ENCODE results near the gene SV2A.
"Not testable (repeated sequence)": the region's sequence is repeated elsewhere in the genome, so short reads cannot be mapped to it uniquely, and the experiment has no call there.

SV2A gene

GRCh38 chr1:149949911-149950310, 32.3 kb upstream of the SV2A start:
- no peak for DNase-seq (ENCODE audit: low read depth)
- H3K4me3 ChIP-seq (ENCODE audit: low read depth, low read length) = no peak overlapping the region
- no peak for TF ChIP-seq CTCF (IDR thresholded peaks at IDR 0.05; ENCODE audit: control insufficient read depth, extremely low read depth, insufficient read depth)

GRCh38 chr1:149945206-149945605, 27.6 kb upstream of the SV2A start:
- no peak for TF ChIP-seq CTCF (IDR thresholded peaks at IDR 0.05; ENCODE audit: control insufficient read depth, extremely low read depth, insufficient read depth)
- no peak overlapping the region for H3K4me3 ChIP-seq (ENCODE audit: low read depth, low read length)
- no peak for DNase-seq (ENCODE audit: low read depth)

GRCh38 chr1:149942885-149943284, 25.2 kb upstream of the SV2A start:
- TF ChIP-seq CTCF (IDR thresholded peaks at IDR 0.05; ENCODE audit: control insufficient read depth, extremely low read depth, insufficient read depth) = no peak
- no peak for DNase-seq (ENCODE audit: low read depth)
- no peak overlapping the region for H3K4me3 ChIP-seq (ENCODE audit: low read depth, low read length)

GRCh38 chr1:149942207-149942606, 24.6 kb upstream of the SV2A start:
- TF ChIP-seq CTCF (IDR thresholded peaks at IDR 0.05; ENCODE audit: control insufficient read depth, extremely low read depth, insufficient read depth) = no peak

GRCh38 chr1:149940427-149940826, 22.8 kb upstream of the SV2A start:
- no peak for DNase-seq (ENCODE audit: low read depth)
- no peak for TF ChIP-seq CTCF (IDR thresholded peaks at IDR 0.05; ENCODE audit: control insufficient read depth, extremely low read depth, insufficient read depth)
- no peak overlapping the region for H3K4me3 ChIP-seq (ENCODE audit: low read depth, low read length)

More at GRCh38 chr1:149942207-149942606, 24.6 kb upstream of the SV2A start:
- no peak overlapping the region for H3K4me3 ChIP-seq (ENCODE audit: low read depth, low read length)
- DNase-seq (ENCODE audit: low read depth) = no peak

GRCh38 chr1:149938668-149939003, 21.0 kb upstream of the SV2A start:
- not testable (repeated sequence) for DNase-seq (ENCODE audit: low read depth); H3K4me3 ChIP-seq (ENCODE audit: low read depth, low read length)

- TF ChIP-seq CTCF (IDR thresholded peaks at IDR 0.05; ENCODE audit: control insufficient read depth, extremely low read depth, insufficient read depth) = no peak
- H3K4me3 ChIP-seq (ENCODE audit: low read depth, low read length) = no peak overlapping the region
- DNase-seq (ENCODE audit: low read depth) = no peak
Measured at GRCh38 chr1:149937759-149938158, 20.1 kb upstream of the SV2A start.

Data from LNCaP clone FGC (cell line).